HG02884 (cell line): ENCODE data around the gene CD1B.
"Not testable (repeated sequence)": the region's sequence is repeated elsewhere in the genome, so short reads cannot be mapped to it uniquely, and the experiment has no call there.

Source experiments
- ATAC-seq: cut with Tn5 transposase; IDR thresholded peaks from one replicate; pipeline ENCODE4 v1.9.1; 2021; ENCODE audit warnings: mild to moderate bottlenecking, moderate library complexity; ENCODE audit not compliant: unreplicated experiment

CD1B gene

DNA sequence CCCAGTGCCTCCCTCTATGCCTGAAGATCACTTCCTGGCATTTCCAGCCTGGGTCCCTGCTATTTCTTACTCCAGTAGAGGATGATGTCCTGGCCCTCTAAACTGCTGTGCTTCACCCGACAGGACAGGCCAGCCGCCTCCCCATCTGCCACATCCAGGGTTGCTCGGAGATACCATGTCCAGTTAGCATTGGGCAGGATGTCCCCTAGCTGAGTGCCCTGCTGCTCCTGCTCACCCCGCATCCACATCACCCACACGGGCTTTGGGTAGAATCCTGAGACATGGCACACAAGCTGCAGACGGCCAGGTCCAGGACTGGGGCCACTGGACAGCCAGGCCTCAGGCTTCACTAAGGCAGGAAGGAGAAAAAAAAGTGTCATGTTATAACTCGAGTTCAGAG is 2.0 kb downstream of the CD1B start:
- no peak for ATAC-seq

GRCh38 chr1:158328426-158328825 is 2.9 kb downstream of the CD1B start:
- ATAC-seq = no peak

DNA sequence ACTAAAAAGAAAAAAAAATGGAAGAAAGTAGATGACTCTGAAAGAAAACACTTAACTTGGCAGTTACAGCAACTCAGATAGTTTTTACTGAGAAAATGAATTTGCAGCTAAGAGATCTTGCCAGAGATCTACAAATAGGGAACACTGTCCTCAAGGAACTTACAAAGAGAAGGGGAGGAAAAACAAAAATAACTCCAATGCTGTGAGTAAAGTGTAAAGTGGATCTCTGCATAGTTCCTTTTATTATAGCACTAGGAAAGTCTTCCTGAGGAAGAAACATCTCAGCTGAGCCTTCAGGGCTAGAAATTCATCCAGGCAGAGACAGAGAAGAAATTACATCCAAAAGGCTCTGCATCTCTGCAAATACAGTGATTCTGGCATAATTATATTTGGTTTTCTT is 3.9 kb downstream of the CD1B start:
- ATAC-seq = no peak

DNA sequence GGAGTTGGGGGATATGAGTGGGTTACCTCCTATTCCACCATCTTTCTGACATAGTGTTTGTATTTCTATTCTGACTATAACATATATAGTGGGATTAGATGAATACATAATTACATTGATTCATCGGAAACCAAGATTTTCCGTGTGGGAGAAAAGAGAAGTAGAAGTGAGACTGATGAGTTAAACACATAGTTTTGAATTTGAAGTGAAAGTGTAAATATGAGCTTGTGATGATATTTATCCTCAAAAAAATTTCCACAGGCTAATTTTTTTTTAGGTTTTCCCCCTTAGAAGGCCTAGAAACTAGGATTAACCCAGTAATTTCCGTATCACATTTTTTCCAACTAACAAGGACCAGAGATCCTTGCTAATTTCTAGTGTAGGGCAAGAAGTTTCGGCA is 6.9 kb downstream of the CD1B start:
- ATAC-seq = no peak

DNA sequence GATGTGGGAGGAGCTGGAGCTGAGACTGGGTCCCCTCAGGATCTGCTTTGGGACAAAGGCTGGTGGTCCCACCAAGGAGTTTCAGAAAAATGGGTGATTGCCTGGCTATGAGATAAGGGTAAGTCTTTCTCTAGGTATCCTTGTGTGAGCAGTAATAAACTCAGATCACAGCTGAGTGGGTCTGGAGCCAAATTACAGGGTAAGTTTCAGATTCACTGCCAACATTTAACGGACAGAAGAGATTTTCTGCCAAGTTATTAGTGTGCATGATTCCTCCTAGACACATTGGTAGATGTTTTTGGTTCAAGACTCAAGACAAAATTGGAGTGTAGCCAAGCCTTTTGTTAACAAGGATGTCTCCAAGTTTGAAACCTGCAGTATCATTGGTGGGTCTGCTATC is 7.5 kb downstream of the CD1B start:
- ATAC-seq = no peak

GRCh38 chr1:158311066-158311465 is 20.3 kb downstream of the CD1B start:
- peak; percentile 74 for ATAC-seq

- ATAC-seq = peak; percentile 70
Measured at GRCh38 chr1:158310623-158311022, 20.7 kb downstream of the CD1B start.

- ATAC-seq = no peak
Measured at GRCh38 chr1:158295791-158296190, 35.5 kb downstream of the CD1B start.

DNA sequence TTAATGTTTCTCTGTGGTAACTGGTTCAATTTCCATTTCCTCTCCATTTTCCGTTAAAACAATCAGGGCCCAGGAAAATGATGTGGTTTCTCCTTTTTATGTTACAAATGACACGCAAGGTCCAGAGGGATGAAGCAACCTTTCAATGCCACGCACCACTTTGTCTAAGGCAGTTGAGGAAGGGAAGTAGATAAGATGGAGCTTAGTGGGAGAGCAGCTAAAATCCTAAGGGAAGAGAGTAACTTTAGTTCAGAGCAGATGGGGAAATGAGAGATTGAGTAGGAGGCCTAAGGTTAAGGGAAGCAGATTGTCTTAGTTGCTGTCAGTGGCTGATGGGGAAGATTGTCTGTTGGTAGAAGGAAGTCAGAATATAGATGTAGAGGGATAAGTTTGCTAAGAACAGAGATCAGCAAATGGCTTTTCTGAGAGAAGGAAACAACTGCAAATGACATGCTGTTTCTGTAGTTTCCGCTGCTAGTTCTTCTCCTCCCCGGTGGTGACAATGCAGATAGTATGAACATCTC is 40.9 kb downstream of the CD1B start:
- no peak for ATAC-seq

- no peak for ATAC-seq
Measured at GRCh38 chr1:158289811-158290210, 41.5 kb downstream of the CD1B start, which contains the start of gene CD1C. Gene CD1C, plus strand, starts transcription at chr1:158289923. Its CDS starts 142 bp downstream, at chr1:158290065.

DNA sequence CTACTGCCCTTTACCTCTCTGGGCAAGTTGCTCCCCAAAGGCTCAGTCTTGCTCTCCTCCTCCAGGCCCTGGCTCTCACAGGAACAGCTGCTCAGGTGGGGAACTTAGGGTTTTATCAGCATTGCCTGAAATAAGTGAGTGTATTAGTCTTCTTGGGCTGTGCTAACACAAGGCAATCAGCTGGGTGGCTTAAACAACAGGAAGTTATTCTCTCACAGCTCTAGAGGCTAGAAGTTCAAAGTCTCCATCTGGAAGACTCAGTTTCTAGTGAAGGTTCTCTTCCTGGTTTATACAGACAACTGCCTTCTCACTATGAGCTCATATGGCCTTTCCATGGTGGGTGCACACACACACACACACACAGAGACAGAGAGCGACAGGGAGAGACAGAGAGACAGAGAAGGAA is 44.4 kb downstream of the CD1B start:
- peak; percentile 29 for ATAC-seq

- no peak for ATAC-seq
Measured at GRCh38 chr1:158286487-158286886, 44.8 kb downstream of the CD1B start.

DNA sequence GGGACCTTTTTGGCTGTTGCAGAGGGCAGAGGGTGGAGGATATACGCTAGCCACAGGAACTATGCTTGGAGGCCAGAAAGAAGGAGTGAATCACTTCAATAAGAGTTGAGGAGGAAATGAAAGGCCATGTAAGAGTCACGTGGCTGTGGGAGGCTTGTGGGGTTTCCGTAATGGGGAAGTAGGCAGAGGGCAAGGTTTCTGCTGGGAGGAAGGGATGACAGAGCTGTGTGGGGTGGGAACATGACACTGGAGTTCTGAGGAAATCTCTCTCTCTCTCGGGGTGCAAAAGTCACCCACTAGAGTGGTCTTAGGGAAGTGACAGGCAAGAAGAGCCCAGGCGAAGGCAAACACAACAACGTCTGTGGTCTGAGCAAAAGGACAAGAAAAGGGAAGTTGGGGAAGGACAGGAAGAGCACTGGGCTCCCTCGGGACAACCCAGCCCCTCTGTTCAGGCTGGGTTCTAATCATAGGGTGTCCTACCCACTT is 45.5 kb downstream of the CD1B start:
- ATAC-seq = peak; percentile 53

- peak; percentile 52 for ATAC-seq
Measured at GRCh38 chr1:158283965-158284364, 47.4 kb downstream of the CD1B start.

- not testable (repeated sequence) for ATAC-seq
Measured at GRCh38 chr1:158282421-158282820, 48.9 kb downstream of the CD1B start.
